RPMI8226 (cell line): ENCODE results near the gene AHRR.
"Not testable (repeated sequence)": the region's sequence is repeated elsewhere in the genome, so short reads cannot be mapped to it uniquely, and the experiment has no call there.

Experiments used
- DNase-seq: peaks from one replicate; pipeline ENCODE4 v3.0.0-alpha.2; 2015

Gene AHRR

GRCh38 chr5:368183-369084 lies 46.9 kb downstream of the AHRR start:
- DNase-seq, result peak; percentile 71

GRCh38 chr5:369151-369868 lies 47.8 kb downstream of the AHRR start:
- no peak for DNase-seq

- not testable (repeated sequence) for DNase-seq
These were observed 48.3 kb downstream of the AHRR start for GRCh38 chr5:369869-370236.

GRCh38 chr5:370311-370958 lies 48.9 kb downstream of the AHRR start:
- DNase-seq, result no peak

- DNase-seq, result peak; percentile 54
These were observed 49.7 kb downstream of the AHRR start for GRCh38 chr5:370959-371810.

GRCh38 chr5:371811-372555 lies 50.5 kb downstream of the AHRR start:
- DNase-seq, result no peak

GRCh38 chr5:372556-372995 lies 51.1 kb downstream of the AHRR start:
- DNase-seq, result no peak

- DNase-seq, result no peak
These were observed 51.6 kb downstream of the AHRR start for GRCh38 chr5:372996-373709.

- DNase-seq, result peak; percentile 86
These were observed 52.4 kb downstream of the AHRR start for GRCh38 chr5:373710-374602.

- no peak for DNase-seq
These were observed 53.3 kb downstream of the AHRR start for GRCh38 chr5:374631-375335.

GRCh38 chr5:375336-375920 lies 53.9 kb downstream of the AHRR start:
- DNase-seq, result no peak

- DNase-seq, result no peak
These were observed 54.6 kb downstream of the AHRR start for GRCh38 chr5:375921-376798.

- DNase-seq, result no peak
These were observed 55.3 kb downstream of the AHRR start for GRCh38 chr5:376799-377325.

GRCh38 chr5:377326-377981 lies 55.9 kb downstream of the AHRR start:
- no peak for DNase-seq

- DNase-seq, result no peak
These were observed 56.9 kb downstream of the AHRR start for GRCh38 chr5:378301-378891.

GRCh38 chr5:378976-379742 lies 57.6 kb downstream of the AHRR start:
- no peak for DNase-seq
